ENCODE measurements around the gene ENOX1.
"Not testable (repeated sequence)": the region's sequence is repeated elsewhere in the genome, so short reads cannot be mapped to it uniquely, and the experiment has no call there.

Gene ENOX1

DNA sequence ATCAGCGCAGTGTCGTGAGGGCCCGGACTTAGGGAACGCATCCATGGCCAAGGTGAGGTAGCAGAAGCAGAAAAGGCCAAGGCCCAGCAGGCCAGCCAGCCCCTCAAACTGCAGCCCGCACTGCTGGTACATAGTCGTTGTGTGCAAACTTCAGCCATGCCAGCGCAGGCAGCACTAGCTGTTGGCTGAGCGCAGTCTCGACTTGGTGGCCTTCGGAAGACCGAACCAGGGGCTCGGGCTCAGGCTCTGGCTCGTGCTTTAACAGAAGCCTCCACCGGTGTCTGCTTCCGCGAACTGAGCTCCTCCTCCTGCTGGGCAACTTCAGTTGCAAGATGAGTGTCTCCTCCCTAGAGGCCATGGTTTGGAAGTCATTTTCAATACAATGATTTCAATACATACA is 605.9 kb downstream of the ENOX1 start:
- in situ Hi-C loops (cut with HindIII; ENCODE audit: low sequenced_read_pairs), result no loop called here

DNA sequence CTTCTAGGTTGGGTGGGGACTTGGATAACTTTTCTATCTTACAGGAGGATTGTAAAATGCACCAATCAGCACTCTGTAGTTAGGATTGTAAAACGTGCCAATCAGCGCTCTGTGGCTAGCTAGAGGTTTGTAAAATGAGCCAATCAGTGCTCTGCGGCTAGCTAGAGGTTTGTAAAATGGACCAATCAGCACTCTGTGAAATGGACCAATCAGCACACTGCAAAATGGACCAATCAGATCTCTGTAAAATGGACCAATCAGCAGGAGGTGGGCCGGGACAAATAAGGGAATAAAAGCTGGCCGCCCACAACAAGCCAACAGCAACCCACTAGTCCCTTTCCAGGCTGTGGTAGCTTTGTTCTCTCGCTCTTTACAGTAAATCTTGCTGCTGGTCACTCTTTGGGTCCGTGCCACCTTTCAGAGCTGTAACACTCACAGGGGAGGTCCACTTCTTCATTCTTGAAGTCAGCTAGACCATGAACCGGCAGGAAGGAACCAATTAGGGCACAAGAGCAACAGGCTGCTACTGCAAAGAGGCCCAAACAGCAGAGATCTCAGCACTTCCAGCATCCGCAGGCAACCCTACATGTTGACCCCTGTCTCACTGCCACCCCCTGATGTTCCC is 606.6 kb downstream of the ENOX1 start:
- in situ Hi-C loops (cut with HindIII; ENCODE audit: low sequenced_read_pairs), result no loop called here

DNA sequence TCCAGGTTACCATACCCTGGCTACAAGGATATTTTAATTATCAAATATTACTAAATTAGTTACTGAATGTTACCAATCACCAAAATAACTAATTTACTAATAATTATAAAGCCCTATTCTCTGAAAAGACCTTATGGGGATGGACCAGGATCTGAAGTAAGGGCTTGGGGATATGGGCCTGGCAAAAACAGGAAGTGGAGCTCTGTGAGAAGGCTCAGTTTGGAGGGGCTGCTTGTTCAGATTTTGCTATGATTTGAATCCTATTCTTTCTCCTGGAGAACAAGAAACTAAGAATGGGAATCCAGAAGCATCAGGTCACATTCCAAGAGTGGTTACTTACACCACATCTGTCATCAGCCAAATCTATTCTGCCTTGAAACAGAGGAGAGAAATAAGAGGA is 615.3 kb downstream of the ENOX1 start:
- in situ Hi-C loops (cut with HindIII; ENCODE audit: low sequenced_read_pairs), result no loop called here

DNA sequence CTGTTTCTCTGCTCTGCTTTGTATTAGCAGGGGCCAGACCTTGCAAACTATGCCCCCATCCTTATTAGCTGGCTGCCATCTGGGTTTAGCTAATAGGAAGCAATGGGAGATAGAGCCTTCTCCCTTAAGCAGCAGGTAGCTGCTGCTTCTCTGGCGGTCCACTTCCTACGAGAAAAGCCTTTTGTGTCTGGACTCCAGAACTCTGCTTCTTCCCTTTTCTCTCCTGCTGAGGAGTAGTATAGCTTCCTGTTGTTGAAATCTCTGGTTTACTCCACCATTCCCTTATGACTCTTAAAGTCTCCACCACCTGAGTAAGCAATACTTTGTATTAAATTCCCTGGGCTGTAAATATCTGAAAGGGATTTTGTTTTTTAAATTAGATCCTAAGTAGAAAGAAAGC is 616.3 kb downstream of the ENOX1 start:
- in situ Hi-C loops (cut with HindIII; ENCODE audit: low sequenced_read_pairs), result no loop called here

DNA sequence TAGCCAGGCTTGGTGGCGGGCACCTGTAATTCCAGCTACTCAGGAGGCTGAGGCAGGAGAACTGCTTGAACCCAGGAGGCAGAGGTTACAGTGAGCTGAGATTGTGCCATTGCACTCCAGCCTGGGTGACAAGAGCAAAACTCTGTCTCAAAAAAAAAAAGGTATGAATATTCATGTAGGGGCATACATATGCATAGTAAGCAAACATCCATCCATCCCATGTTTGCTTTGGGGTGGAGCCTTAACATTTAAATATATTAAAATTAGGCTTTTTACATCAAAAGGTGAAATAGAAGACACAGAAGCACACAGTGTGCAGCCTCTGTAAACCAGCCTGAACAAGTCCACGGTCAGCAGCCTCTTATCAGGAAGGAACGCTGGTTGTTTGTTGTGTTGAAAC is 618.3 kb downstream of the ENOX1 start:
- in situ Hi-C loops (cut with HindIII; ENCODE audit: low sequenced_read_pairs), result not testable (repeated sequence)

DNA sequence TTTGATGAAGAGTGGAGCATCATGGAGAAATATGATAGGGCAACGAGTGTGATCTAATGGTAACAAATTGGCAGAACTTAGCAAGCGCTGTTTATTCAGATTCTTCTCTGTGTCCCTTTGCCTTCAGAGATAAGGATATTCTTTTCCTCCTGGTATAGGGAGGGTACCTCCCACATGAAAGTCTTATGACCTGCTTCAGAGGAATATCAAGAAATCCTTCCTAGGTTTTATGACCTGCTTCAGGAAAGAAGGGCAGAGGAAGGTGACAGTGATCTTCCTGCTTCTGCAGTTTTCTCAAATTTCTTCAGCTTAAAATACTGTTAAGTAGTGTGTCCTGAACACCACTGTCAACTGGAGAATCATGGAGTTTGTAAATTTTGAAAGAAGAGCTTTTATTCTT is 619.0 kb downstream of the ENOX1 start:
- in situ Hi-C loops (cut with HindIII; ENCODE audit: low sequenced_read_pairs), result no loop called here

DNA sequence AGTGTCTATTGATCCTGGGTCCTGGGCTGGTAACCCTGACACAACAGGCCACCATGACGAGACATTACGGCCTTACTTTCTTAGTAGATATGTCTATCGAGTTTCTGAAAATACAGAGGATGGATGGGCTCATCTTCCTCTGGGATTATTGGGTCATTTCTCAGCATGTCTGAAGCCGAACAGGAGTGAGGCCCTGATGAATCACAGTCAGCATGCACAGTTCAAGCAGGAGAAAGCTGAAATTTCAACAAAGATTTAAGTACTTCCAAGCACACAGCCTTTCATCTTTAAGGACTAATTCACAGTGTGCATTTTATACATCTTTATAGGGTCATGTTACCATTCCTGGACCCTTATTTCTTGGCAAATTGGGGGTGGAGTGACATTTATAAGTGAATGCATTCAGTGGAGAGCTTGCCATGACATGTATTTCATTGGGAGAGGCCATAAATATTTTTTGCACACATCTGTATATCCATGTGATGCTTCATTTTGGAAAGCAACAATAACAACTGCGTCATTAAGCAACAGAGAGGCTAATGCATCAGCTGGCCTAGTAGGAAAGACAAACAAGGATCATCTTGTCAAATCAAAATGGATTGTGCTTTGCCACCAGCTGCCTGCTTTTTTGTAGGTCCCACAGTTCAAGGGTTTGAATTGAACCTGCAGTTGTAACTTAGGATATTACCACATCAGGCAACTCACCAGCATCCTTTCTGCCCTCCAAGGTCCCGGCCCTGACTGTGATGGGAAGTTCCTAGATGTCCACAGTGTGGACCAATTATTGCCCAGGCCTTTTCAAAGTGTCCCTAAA is 619.9 kb downstream of the ENOX1 start:
- in situ Hi-C loops (cut with HindIII; ENCODE audit: low sequenced_read_pairs), result no loop called here

Measured in DLD1 (cell line).